Skin of body (tissue), 2 donors: Measurements from ENCODE around the gene PHACTR1. TPM values are rescaled to one million over a fixed set of nuclear protein-coding genes. Genes with fewer than 3 reads are reported as not detected.
A peak's percentile ranks its signal among the peaks of the same experiment; 100 is the strongest.

ENCODE experiments used
- DNase-seq: peaks from one replicate; lab custom pipeline; 2025; lab: John Stamatoyannopoulos, UW
- total RNA-seq: library from RNA; depleted of rRNA; stranded (reverse); fragments of >200 nt; gene quantifications from one replicate; pipeline ENCODE4 v1.2.3, GENCODE V29; 2014

Gene PHACTR1
- total RNA-seq, 1 donor from 2014 or later = 12.7 TPM

DNA sequence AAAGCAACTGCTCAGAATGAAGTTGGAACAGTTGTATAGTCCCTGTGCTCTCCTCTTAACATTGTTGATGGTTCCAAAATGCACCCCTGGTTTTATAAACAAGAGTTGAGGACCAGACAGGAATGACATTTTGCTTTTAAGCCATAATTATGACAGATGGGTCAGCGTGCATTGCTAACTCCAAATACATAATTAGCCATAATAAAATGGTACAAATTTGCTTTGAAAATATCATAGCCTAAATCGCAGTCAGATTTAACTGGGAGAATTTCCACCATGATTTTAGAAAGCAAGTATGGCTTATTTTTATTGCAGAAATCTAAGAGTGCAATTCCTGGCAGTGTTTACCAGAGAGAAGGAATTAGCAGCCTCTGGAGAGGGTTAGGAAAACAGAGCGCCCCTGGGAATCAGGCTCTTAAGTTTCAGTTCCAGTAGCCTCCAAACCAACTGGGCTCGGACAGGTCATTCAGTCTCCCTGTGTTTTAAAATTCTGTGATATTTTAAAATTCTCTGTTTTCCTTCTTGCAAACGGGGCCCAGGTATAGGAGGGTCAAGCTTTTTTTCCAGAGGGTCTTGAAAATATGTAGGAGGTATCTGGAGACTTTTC lies 309.4 kb downstream of the PHACTR1 start:
- DNase-seq = peak; percentile 57

DNA sequence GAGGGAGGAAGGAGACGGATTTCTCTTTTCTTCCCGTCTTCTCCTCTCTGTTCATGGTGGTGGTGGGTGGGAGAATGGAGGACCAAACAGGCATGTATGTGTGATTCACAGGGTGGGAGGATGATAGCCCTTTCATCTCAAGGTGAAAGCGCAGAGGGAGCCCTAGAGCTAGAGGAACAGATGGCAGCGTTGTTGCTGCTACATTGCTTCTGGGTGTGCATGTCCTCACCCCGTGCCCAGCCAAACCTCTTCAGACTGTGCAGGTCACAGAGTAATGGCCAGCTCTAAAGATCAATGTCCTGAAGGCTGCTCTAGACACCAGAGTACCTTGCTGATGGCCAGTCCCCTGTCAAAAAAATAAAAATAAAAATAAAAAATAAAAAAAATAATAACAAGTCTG lies 310.0 kb downstream of the PHACTR1 start:
- DNase-seq = no peak

DNA sequence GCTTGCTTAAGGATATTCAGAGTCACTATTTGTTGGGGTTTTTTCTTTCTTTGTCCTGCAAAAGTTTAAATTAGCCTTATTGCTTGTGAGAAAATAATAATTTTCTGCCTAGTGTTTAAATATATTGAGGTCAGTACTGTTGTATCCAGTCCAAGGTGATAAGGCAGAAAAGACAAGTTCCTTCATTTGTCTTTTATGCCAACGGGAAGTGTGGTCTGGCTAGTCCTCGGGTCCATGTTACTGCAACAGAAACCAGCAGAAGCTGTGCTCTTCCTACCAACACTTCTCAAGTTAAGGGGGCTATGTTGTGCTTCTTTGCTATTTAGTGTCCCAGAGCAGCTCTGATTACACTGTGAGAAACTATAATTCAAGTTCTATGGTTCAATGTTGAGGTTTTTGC lies 310.6 kb downstream of the PHACTR1 start:
- no peak for DNase-seq

DNA sequence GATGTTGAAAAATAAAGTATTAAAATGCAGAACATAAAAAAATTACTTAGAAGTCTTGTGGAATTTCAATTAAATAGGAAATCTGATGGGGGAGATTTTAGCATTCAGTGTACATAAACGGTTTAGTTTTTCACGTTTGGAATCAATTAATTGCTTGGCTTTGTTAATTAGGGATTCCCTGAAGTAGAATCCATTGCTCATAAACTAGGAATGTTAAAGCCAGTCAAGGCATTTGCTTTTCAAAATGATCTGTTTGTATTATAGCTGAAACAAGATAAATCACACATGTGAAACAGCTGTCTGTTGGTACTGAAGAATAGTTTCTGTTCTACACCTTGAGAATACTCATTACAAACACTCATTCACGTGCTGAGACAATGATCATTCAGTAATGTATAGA lies 313.8 kb downstream of the PHACTR1 start:
- peak; percentile 80 for DNase-seq

DNA sequence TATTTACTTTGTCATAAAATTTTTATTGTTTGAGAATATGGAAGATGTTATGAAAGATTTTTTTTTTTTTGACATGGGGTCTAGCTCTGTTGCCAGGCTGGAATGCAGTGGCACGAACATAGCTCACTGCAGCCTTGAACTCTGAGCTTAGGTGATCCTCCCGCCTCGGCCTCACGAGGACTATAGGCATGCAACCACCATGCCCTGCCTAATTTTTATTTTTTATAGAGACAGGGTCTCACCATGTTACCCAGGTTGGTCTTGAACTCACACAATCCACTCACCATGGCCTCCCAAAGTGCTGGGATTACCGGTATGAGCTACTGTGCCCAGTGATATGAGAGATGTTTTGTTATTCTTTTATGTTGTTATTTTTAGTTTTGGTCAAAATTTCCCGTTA lies 316.0 kb downstream of the PHACTR1 start:
- no peak for DNase-seq

DNA sequence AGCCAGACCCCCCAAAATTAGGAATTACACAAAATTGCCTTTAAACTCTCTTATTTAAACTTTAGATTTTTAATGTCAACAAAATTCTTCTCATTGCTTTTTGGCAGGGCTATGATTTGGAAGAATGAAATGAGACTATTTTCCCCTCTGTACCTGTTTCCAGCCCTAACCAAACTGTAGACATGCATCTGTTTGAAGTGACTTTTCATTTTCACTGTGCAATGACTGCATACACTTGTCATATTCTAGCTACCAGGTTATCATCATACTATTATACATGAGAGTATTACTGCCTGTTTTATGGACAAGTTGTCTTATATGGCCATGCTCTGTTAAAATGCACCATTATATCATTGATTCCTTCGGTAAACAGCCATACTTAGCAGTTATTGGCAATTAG lies 316.6 kb downstream of the PHACTR1 start:
- DNase-seq = no peak

DNA sequence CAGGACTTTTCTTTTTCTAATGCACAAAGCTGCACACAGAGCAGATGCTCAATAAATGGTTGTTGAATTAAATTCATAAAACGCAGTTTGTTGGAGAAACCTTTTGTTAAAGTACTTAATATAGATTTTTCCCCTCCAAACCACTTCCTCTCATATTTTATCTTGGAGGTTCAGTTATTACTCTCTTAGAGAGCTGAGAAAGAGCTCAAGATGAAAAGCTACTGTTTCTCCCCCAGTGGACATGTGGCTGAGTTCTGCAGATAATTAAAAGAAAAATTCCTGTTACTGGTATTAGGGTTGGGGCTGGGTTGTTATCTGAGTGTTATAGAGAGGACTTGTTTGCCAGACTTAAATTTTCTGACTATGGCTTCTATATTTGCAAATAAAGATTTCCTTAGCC lies 317.7 kb downstream of the PHACTR1 start:
- DNase-seq = no peak

DNA sequence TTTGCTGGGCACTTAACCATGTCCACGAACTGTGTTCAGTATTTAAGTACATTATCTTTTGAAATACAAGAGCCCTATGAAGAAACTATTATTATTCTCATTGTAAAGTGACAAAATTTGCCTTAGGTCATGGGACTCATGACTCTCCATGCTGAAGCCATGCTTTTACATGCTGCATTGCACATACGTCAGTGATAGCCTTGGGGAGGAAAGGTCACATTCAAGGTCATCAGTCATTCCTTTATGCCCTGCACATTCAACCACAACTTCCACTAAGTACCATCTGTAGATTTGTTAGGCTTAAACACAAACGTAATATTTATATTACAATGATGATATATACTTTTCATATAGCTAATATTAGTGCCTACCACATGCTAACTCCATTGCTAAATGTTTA lies 319.0 kb downstream of the PHACTR1 start:
- DNase-seq = no peak

DNA sequence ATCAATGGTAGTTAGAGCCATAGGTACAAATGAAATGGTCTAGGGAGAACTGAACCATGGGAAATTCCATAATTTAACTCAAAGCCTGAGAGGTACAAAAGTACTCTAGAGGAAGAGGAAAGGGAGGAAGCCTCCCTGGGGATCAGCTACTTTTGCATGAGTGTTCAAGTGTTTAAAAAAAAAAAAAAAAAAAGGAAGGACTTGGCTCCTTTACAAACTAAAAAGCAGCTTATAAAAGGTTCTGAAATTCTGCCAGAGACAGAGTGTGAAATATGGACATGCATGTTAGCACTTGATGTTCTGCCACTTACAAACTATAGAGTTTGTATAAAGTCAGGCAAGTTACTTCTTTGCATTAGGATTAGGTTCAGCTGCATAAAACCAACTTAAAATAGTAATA lies 321.7 kb downstream of the PHACTR1 start:
- DNase-seq = peak; percentile 28

DNA sequence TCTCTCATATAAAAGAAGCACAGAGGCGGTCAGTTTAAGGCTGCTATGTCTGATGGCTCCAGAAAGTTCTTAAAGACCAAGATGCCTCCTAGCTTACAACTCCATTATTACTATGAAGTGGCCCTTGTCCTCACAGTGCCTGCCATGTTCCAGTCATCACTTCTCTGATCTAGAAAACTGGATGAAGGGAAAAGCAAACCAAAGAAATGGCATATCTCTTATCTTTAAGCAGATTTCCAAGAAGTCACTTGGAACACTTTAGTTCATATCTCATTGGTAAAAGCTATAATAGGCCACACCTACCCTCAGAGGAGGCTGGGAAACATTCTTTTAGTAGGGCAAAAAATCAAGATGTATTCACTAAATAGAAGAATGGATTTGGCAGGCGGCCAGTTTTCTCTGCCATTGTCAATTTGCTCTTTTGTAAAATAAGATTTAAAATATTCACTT lies 322.2 kb downstream of the PHACTR1 start:
- DNase-seq = no peak

DNA sequence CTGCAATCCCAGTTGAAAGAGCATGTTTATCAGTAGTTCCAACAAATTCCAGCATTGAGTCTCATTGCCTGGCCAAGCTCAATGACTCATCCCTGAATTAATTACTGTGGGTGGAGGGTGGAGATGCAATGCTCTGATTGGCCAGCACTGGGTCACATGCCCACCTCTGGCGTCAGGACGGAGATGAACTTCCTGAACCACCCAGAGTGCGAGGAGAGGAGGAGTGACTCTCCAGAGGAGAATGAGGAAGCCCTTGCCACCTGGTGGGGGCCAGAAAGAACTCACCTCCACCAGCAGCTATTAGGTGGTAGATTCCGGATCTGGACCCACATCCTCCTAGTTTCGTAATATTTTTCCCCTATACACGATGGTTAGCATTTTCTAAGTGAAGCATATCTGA lies 327.8 kb downstream of the PHACTR1 start:
- no peak for DNase-seq

DNA sequence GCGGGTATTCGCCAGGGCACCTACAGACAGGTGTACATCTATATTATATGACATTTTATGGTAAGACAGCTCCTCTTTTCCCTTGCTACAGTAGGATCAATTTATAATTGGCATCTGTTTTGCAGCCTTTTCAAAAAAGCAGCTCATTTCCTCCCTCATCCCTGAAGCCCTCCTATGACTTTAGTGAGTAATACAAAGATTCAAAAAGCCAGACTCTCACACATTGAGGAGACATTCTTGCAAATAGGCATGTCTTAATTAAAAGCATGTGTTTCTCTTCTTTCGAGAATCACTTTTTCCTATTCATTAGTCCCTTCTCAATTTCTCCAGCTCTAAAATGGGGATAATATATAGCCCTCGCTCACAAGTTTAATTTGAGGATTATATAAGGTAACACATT lies 328.3 kb downstream of the PHACTR1 start:
- peak; percentile 75 for DNase-seq

DNA sequence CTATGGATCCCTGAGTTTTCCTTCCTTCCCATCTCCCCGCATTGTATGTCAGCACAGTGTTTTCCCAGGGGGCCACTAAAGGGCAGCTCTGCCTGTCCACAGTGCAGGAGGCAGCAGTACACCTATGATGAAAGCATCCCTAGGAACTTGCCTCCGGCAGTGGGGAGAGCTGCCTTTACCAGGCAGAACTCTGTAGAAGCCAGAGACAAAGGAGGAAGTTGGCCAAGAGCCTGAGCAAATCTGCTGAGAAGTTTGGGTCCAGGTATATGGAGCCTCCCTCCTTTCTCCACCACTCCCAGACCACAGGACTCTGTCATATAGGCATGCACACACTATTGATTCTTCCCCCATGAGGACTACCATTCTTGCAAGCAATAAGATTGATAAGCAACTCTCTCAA lies 329.1 kb downstream of the PHACTR1 start:
- no peak for DNase-seq

DNA sequence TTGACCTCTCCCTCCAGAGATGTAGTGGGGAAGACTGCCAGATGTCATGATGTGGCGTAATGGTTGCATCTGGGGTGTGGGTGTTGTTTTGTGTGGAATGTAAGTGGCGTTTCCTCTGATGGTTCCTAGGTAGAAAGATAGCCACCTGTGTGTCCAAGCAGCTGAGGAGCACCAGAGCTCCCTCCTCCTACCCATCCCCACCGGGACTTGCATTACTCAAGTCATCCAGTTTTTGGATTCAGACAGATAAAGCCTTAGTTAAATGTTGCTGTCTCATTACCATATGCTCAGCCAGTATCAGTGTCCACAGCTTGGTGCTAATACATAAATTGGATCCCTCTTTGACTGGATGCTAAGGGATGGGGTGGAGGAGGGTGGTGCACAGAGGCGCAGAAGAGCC lies 329.5 kb downstream of the PHACTR1 start:
- no peak for DNase-seq

DNA sequence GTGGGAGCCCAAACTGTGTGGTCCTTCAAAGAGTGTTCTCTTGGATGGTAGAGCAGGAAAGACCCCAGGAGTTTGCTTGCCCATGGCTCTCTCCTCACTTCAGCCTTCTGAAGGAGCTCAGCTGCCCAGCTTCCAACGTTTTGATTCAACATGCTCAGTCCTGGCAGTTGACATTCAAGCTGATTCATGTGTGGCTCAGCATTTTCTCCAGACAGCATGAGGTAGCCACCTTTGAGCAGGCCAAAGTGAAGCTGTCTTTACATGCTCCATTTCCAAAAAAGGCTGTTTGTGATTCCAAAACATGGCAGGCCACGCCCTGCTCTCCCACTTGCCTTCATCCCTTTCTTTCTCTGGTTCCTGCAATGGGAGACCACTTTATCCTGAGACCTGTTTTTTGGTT lies 331.5 kb downstream of the PHACTR1 start:
- DNase-seq = no peak

DNA sequence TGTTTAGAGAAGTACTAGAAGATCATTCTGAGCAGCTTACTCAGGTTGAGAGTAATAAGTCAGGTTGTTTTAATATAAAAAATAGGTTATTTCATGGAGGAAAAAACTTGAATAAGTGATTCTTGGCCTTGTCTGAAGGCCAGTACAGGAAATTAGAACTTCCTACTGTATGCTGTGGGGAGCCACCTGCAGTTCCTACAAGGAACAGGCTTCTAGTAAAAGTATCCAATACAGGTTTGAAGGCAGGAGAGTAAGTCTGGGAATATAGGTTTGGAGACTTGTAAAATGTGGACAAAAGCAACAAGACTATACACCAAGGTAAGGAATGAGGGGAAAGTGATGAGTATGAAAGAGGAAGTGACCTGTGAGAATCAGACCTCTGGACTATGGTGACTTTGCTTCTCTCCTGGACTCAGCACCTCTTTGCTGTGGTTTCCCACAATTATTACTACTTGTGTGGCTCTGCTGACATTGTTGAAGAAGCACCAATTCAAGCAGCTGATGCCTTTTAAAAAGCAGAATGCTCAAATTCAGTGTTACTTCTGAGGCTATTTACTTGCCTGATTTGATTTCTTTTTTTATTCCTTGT lies 333.2 kb downstream of the PHACTR1 start:
- DNase-seq = no peak

DNA sequence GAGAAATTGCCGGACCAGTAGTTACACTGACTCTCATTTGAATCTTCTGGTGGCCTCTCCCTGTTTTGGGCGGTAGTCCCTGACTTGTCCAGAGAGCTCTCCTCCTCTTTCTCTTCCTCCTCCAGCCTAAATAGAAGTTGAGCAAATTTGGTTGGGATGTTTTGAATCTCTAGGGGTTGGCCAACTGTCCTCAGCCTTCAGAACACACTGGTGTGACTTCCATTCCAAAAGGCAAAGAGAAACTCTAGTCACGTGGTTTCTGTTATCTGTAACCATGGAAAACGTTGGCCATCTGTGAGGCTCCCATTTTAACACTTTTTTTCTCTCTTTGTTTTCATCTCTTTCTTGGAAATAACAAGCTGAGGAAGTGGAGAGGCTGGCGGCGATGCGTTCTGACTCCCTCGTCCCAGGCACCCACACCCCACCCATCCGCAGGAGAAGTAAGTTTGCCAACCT lies 336.5 kb downstream of the PHACTR1 start:
- no peak for DNase-seq

DNA sequence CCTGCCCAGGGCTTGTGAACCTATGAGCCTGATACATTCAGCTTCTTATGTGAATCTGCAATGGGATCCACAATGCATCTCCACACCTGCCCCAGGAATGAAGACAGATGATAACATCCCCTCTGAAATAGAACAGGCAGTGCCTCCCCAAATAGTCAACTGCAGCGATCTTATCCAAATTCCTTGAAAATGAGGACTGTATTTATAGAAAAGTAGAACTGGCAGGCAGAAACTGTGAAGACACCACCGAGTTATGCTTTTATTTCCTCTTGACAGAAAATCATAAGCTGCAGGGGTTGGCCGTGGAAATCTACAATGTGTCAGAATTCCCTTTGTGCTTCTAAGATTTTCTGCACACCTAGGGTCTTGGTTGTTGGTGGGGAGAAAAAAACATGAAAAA lies 341.5 kb downstream of the PHACTR1 start:
- no peak for DNase-seq

DNA sequence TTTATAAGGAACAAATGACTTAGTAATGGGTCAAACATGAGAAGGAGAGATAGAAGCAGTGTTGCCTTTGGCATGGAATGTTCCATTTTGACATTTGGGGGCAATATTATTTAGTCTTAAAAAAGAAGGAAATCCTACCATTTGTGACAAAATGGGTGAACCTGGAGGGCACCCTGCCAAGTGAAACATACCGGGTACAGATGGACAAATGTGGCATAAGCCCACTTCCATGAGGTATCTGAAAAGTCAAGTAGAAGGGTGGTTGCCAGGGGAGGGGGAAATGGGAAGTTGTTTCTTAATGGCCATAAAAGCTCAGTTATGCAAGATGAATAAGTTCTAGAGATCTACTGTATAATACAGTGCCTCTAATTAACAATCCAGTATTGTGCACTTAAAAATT lies 342.5 kb downstream of the PHACTR1 start:
- no peak for DNase-seq

DNA sequence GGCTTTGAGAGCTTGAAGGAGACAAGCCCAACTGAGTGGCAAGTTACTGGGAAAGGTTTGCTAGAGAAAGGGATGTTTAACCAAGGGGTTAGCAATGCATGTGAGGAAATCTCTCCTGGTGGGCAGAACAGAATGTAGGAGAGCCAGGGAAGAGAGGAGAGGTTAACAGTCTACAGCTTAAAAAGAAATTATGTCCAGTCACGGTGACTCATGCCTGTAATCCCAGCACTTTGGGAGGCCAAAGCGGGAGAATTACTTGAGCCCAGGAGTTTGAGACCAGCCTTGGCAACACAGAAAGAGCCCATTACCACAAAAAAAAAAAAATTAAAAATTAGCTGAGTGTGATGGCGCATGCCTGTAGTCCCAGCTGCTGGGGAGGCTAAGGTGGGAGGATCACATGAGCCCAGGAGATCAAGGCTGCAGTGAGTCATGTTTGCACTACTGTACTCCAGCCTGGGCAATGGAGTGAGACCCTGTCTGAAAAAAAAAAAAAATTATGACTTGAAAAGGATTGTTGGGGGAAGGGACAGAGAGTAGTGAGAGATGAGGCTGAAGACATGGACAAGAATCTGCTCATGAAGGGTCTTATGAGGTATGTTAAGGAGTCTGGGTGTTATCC lies 346.8 kb downstream of the PHACTR1 start:
- DNase-seq = no peak

DNA sequence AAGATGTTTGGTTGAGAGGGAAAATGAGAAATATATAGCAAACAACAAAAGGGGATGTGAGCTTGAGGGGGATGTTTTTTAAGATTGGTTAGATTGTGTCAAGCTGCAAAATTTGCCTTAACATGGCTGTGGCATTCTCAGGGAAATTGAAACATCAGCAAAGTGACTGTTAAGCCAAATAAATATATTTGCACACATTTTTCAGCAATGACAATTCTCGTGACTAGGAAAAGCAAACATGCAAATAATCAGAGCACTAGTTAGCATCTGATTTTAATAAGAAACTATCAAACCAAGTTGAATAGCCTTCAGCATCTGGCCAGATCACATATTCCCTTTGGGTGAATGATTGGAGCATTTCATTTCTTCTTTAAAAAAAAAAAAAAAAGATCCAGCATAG lies 349.0 kb downstream of the PHACTR1 start:
- DNase-seq = peak; percentile 71

DNA sequence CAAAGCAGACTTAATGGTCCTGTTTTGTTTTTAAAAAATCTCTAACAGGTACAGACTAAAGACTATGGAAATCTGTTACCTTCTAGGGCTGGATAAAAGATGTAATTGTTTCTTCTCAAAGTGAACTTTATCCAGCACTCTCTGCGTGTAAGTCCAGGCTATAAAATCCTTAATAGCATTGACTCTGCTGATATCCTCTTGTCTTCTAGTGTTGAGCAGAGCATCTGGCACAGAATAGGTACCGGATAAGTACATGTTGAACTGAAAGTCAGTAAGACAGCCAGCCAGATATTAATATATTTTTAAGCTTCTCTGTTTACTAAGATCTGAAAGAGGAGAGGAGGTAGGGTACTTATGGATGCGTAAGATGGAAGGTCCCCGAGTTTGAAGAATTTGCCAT lies 349.5 kb downstream of the PHACTR1 start:
- no peak for DNase-seq

DNA sequence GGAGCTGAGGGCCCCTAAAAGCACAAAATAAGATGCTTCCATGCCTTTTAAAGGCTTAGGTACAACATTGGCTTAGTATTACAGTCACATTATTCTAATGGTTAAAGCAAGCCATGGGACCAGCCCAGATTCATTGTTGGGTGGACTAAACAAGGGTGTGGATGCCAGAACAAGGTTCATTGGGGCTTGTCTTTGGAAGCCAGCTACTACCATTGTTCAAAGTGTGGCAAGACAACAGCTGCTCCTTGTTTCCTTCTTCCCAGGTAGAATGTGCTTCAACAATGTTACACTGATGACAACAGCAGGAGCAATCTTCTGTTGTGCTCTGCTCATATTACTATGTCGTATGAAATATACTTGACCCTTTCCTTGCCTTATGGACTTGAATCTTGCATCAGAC lies 350.3 kb downstream of the PHACTR1 start:
- no peak for DNase-seq
